CMK (cell line): Measurements from ENCODE around the gene RNASET2.

Experiments
- DNase-seq: peaks from one replicate; pipeline ENCODE4 v3.0.0-alpha.2; 2010; ENCODE audit warnings: low read depth

RNASET2 gene

GRCh38 chr6:166956444-166957086 is at the start of gene RNASET2:
RNASET2 (minus strand) TSS chr6:166956550; CDS start chr6:166956182, 368 bp downstream.
- DNase-seq = peak; percentile 66

- DNase-seq = no peak
These were observed 49.2 kb upstream of the RNASET2 start for GRCh38 chr6:167005350-167006159.

- no peak for DNase-seq
These were observed 44.4 kb upstream of the RNASET2 start for GRCh38 chr6:167000759-167001158.

GRCh38 chr6:166999884-167000253 is 43.5 kb upstream of the RNASET2 start:
- no peak for DNase-seq

GRCh38 chr6:166999145-166999883 is 43.0 kb upstream of the RNASET2 start, which contains the start of gene CEP43:
CEP43 (plus strand) TSS chr6:166999397; CDS start chr6:166999413, 16 bp downstream.
- peak; percentile 80 for DNase-seq

- no peak for DNase-seq
These were observed 42.1 kb upstream of the RNASET2 start for GRCh38 chr6:166998256-166999144.

GRCh38 chr6:166997768-166998255 is 41.5 kb upstream of the RNASET2 start:
- no peak for DNase-seq

GRCh38 chr6:166997348-166997747 is 41.0 kb upstream of the RNASET2 start:
- DNase-seq = no peak

GRCh38 chr6:166996406-166996805 is 40.1 kb upstream of the RNASET2 start:
- no peak for DNase-seq

- DNase-seq = no peak
These were observed 33.2 kb upstream of the RNASET2 start for GRCh38 chr6:166989427-166990032.

GRCh38 chr6:166988674-166989201 is 32.4 kb upstream of the RNASET2 start:
- no peak for DNase-seq

- DNase-seq = no peak
These were observed 31.6 kb upstream of the RNASET2 start for GRCh38 chr6:166987930-166988329.

GRCh38 chr6:166987448-166987847 is 31.1 kb upstream of the RNASET2 start:
- no peak for DNase-seq

- DNase-seq = no peak
These were observed 24.4 kb upstream of the RNASET2 start for GRCh38 chr6:166980738-166981137.

- no peak for DNase-seq
These were observed 21.5 kb upstream of the RNASET2 start for GRCh38 chr6:166977621-166978525.

GRCh38 chr6:166976636-166977035 is 20.3 kb upstream of the RNASET2 start:
- DNase-seq = no peak

GRCh38 chr6:166972101-166972500 is 15.8 kb upstream of the RNASET2 start:
- no peak for DNase-seq

- no peak for DNase-seq
These were observed 14.9 kb upstream of the RNASET2 start for GRCh38 chr6:166971271-166971670.

- no peak for DNase-seq
These were observed 14.4 kb upstream of the RNASET2 start for GRCh38 chr6:166970776-166971175.

- no peak for DNase-seq
These were observed 13.7 kb upstream of the RNASET2 start for GRCh38 chr6:166970091-166970490.
